GM18505 (cell line): ENCODE measurements around the gene TBX21.

Experiments used
- ATAC-seq: cut with Tn5 transposase; IDR thresholded peaks from one replicate; pipeline ENCODE4 v1.9.1; 2021; ENCODE audit not compliant: unreplicated experiment
- POLR2A ChIP-seq: IDR thresholded peaks from 4 replicates; pipeline ENCODE4 v1.6.1; 2011; ENCODE audit warnings: borderline replicate concordance; ENCODE audit not compliant: insufficient read depth, insufficient read length; ENCODE audit errors: extremely low read depth

TBX21 gene

GRCh38 chr17:47733047-47733673 is at the start of gene TBX21:
Gene TBX21, plus strand, starts transcription at chr17:47733236. Its CDS starts 219 bp downstream, at chr17:47733455.
- TF ChIP-seq POLR2A = peak; percentile 99
- peak; percentile 55 for ATAC-seq

GRCh38 chr17:47684025-47684424 is 49.0 kb upstream of the TBX21 start:
- ATAC-seq = no peak
- no peak for TF ChIP-seq POLR2A

- TF ChIP-seq POLR2A = peak; percentile 16
- no peak for ATAC-seq
Measured at GRCh38 chr17:47684535-47685193, 48.4 kb upstream of the TBX21 start.

GRCh38 chr17:47685556-47686275 is 47.3 kb upstream of the TBX21 start:
- no peak for ATAC-seq
- no peak for TF ChIP-seq POLR2A

- TF ChIP-seq POLR2A = no peak
- ATAC-seq = no peak
Measured at GRCh38 chr17:47686276-47686635, 46.8 kb upstream of the TBX21 start.

- no peak for TF ChIP-seq POLR2A
- no peak for ATAC-seq
Measured at GRCh38 chr17:47686664-47687327, 46.2 kb upstream of the TBX21 start.

- no peak for ATAC-seq
- no peak for TF ChIP-seq POLR2A
Measured at GRCh38 chr17:47687328-47687690, 45.7 kb upstream of the TBX21 start.

- no peak for TF ChIP-seq POLR2A
- no peak for ATAC-seq
Measured at GRCh38 chr17:47687748-47688147, 45.3 kb upstream of the TBX21 start.

- no peak for TF ChIP-seq POLR2A
- no peak for ATAC-seq
Measured at GRCh38 chr17:47690121-47690520, 42.9 kb upstream of the TBX21 start.

GRCh38 chr17:47692137-47692894 is 40.7 kb upstream of the TBX21 start:
- no peak for ATAC-seq
- TF ChIP-seq POLR2A = no peak

- no peak for TF ChIP-seq POLR2A
- ATAC-seq = no peak
Measured at GRCh38 chr17:47692895-47693730, 39.9 kb upstream of the TBX21 start.
